ENCODE data around the gene RASSF3. TPM values are rescaled to one million over a fixed set of nuclear protein-coding genes. Genes with fewer than 3 reads are reported as not detected.

RASSF3 gene
- total and polyA plus RNA-seq, 2 experiments from 2014 or later, result 20.6 to 39.6 TPM

GRCh38 chr12:64691795-64692583 lies 81.7 kb downstream of the RASSF3 start (continued):
- TF ChIP-seq ZNF331 (CRISPR knock-in tag; IDR thresholded peaks at IDR 0.05; ENCODE audit: low read depth), result no peak
- TF ChIP-seq CTCF (conservative IDR thresholded peaks at IDR 0.05; ENCODE audit: low read depth in 2 of 2), result no peak
- no peak for TF ChIP-seq JUNB (IDR thresholded peaks at IDR 0.05; ENCODE audit: unreplicated experiment)

- peaks cover 9% of the 10 kb centered on the region for H3K79me2 ChIP-seq (replicated peaks; ENCODE audit: insufficient read depth)
- DNase-seq (ENCODE audit: low spot score) (no peak), ATAC-seq (peak; percentile 21)
- Mint-ChIP-seq H3K27me3 (ENCODE audit: insufficient read depth, low read depth, poor library complexity) (peaks cover 7% of the 10 kb centered on the region), H3K4me3 (no peak overlapping the region; the same call in 2 of the 3 replicates), H3K4me1 (peaks cover 46% of the 10 kb centered on the region), H3K36me3 (ENCODE audit: low read depth) (peaks cover 27% of the 10 kb centered on the region), H3K9me3 (no peaks in the 10 kb centered on the region), H3K27ac (peak overlapping the region; percentile 44; the same call in 1 of the 2 replicates)
- 0 out of 2 replicates have a peak, but pooled peaks cover 7% of the 10 kb centered on the region for H3F3A ChIP-seq (replicated peaks; ENCODE audit: low read depth)
- no peak overlapping the region for H2AFZ ChIP-seq
- H3K9me2 ChIP-seq (ENCODE audit: insufficient read depth), result no peaks in the 10 kb centered on the region
- H3K36me3 ChIP-seq (ENCODE audit: insufficient read depth), result 0 out of 2 replicates have a peak, but pooled peaks cover 3% of the 10 kb centered on the region
- H3K27me3 ChIP-seq (ENCODE audit: insufficient read depth), result no peaks in the 10 kb centered on the region
- H4K20me1 ChIP-seq (replicated peaks; ENCODE audit: insufficient read depth), result 0 out of 2 replicates have a peak, but pooled peaks cover 5% of the 10 kb centered on the region
- peak overlapping the region; percentile 64; the same call in 1 of the 2 replicates for H3K27ac ChIP-seq (ENCODE audit: low read depth)
- peak overlapping the region; percentile 23; the same call in 1 of the 2 replicates for H3K4me2 ChIP-seq
- TF ChIP-seq CREB1 (CRISPR knock-in tag; IDR thresholded peaks at IDR 0.05; ENCODE audit: low read depth) (no peak), REST (IDR thresholded peaks at IDR 0.05; ENCODE audit: unreplicated experiment) (no peak), ZNF114 (CRISPR knock-in tag; IDR thresholded peaks at IDR 0.05) (no peak), CTCF (conservative IDR thresholded peaks at IDR 0.05; ENCODE audit: low read depth in 2 of 2) (peak in 1 of 2 experiments; percentile 19; a peak in 1 of 4 replicates), JUNB (IDR thresholded peaks at IDR 0.05; ENCODE audit: unreplicated experiment) (no peak), POLR2AphosphoS5 (IDR thresholded peaks at IDR 0.05; ENCODE audit: low read depth) (no peak)
- no peak overlapping the region for H3K4me3 ChIP-seq
- H3K4me1 ChIP-seq (ENCODE audit: insufficient read depth), result peaks cover 36% of the 10 kb centered on the region
Observed at GRCh38 chr12:64694130-64695040, 84.1 kb downstream of the RASSF3 start.
